Suprapubic skin (tissue), 4 donors: ENCODE data around the gene ELSPBP1.

ENCODE experiments used
- EP300 ChIP-seq: sonication (generic); formaldehyde crosslinking; IDR thresholded peaks from one replicate; pipeline ENCODE4 v1.6.1; 2017; ENCODE audit warnings: antibody characterized with exemption
- POLR2A ChIP-seq, 2 donors: fragments of 450-650 bp; IDR thresholded peaks; one replicate each; pipeline ENCODE4 v1.6.1; 2017; ENCODE audit warnings: antibody characterized with exemption in 2 of 2, mild to moderate bottlenecking in 2 of 2, moderate library complexity in 2 of 2
- POLR2AphosphoS5 ChIP-seq, 3 donors: sonication (generic); formaldehyde crosslinking; IDR thresholded peaks; one replicate each; pipeline ENCODE4 v1.6.1; 2017; ENCODE audit warnings: antibody characterized with exemption in 3 of 3
- TF ChIP-seq, protein P1 (sequence below), 2 donors: fragments of 200-600 bp in 1 of 2; fragments of 450-650 bp in 1 of 2; sonication (generic) in 1 of 2; IDR thresholded peaks; one replicate each; pipeline ENCODE4 v1.5.1; 2016 to 2019; ENCODE audit warnings: antibody characterized with exemption in 2 of 2, mild to moderate bottlenecking in 1 of 2, moderate library complexity in 1 of 2

DNA sequence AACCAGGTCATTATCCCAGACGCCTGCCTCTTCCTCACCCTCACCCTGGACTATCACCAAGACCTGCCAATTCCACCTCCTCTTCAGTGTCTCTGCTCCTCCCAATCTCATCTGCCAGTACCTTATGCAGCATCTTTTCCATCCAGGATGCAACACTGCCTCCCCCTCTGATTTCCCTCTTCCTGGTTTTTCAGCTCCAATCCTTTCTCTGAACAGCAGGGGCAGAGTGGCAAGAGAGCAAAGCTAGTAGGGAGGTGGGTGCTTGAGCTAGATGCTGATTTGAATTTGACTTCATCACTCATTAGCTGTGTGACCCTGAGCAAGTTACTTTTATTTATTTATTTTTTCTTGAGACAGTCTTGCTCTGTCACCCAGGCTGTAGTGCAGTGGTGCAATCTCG, 75.0 kb downstream of the ELSPBP1 start:
- TF ChIP-seq, protein P1, sequence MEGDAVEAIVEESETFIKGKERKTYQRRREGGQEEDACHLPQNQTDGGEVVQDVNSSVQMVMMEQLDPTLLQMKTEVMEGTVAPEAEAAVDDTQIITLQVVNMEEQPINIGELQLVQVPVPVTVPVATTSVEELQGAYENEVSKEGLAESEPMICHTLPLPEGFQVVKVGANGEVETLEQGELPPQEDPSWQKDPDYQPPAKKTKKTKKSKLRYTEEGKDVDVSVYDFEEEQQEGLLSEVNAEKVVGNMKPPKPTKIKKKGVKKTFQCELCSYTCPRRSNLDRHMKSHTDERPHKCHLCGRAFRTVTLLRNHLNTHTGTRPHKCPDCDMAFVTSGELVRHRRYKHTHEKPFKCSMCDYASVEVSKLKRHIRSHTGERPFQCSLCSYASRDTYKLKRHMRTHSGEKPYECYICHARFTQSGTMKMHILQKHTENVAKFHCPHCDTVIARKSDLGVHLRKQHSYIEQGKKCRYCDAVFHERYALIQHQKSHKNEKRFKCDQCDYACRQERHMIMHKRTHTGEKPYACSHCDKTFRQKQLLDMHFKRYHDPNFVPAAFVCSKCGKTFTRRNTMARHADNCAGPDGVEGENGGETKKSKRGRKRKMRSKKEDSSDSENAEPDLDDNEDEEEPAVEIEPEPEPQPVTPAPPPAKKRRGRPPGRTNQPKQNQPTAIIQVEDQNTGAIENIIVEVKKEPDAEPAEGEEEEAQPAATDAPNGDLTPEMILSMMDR (IDR thresholded peaks at IDR 0.05), result no peak
- no peak for TF ChIP-seq POLR2A (IDR thresholded peaks at IDR 0.05)
- TF ChIP-seq EP300, result no peak
- TF ChIP-seq POLR2AphosphoS5 (IDR thresholded peaks at IDR 0.05), result no peak
